ENCODE data around the gene STK33.
"Not testable (repeated sequence)": the region's sequence is repeated elsewhere in the genome, so short reads cannot be mapped to it uniquely, and the experiment has no call there.

The STK33 gene

GRCh38 chr11:8533332-8533731 lies 60.7 kb downstream of the STK33 start:
- DNase-seq = no peak

DNA sequence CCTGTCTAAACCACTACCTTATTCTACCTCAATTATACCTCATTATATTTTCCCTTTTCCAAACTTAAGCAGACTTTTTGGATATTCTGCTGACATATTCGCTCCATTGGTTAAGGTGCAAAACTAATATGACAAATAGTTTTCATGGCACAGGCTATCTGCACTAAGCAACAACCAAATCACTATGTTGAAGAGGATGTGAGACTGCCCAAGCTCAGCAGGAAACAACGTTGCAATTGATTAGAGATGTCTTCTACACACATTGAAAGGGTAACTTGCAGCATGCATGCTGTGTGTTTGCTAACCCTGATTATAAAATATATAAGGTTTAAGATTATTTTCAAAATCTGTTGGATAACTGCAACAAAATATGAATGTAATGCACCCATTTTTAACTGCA lies 61.6 kb downstream of the STK33 start:
- no peak for DNase-seq

DNA sequence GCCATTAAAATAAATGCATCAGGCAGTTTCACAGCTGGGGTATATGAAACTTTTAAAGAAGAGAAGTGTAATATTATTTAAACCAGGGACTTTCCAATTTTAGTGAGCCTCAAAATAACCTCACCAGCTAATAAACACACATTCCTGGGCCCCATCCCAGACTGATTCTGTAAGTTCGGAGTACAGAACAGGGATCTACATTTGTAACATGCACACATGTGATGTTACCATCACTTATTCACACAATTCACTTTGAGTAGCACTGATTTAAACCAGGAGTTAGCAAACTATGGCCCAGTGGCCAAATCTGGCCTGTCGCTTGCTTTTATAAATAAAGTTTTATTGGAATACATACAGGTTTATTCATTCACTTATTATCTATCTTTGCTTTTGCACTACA lies 62.0 kb downstream of the STK33 start:
- DNase-seq = no peak

DNA sequence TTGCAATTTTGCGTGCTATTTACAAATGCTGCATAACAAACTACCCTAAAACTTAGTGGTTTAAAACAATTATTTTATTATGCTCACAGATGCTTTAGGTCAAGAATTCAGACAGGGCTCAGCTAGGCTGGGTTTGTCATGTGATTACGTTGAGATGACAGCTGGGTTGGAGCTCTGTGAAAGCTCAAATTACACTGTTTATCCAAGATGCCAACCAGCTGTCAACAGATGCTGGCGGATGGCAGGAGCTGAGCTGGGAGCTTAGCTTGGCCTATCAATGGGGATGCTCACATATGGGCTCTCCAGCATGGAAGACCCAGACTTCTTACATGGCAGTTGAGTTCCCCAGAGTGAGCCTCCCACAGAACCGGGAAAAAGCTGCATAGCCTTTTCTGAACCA lies 62.7 kb downstream of the STK33 start:
- no peak for DNase-seq

- no peak for DNase-seq
Measured at GRCh38 chr11:8527939-8528338, 66.1 kb downstream of the STK33 start.

DNA sequence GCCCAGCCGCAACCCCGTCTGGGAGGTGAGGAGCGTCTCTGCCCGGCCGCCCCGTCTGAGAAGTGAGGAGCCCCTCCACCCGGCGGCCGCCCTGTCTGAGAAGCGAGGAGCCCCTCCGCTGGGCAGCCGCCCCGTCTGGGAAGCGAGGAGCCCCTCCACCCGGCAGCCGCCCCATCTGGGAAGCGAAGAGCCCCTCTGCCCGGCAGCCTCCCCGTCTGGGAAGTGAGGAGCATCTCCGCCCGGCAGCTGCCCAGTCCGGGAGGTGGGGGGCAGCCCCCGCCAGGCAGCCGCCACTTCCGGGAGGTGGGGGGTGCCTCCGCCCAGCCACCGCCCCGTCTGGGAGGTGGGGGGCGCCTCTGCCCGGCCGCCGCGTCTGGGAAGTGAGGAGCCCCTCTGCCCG lies 70.6 kb downstream of the STK33 start:
- no peak for DNase-seq

- DNase-seq = no peak
Measured at GRCh38 chr11:8512547-8512946, 81.5 kb downstream of the STK33 start.

DNA sequence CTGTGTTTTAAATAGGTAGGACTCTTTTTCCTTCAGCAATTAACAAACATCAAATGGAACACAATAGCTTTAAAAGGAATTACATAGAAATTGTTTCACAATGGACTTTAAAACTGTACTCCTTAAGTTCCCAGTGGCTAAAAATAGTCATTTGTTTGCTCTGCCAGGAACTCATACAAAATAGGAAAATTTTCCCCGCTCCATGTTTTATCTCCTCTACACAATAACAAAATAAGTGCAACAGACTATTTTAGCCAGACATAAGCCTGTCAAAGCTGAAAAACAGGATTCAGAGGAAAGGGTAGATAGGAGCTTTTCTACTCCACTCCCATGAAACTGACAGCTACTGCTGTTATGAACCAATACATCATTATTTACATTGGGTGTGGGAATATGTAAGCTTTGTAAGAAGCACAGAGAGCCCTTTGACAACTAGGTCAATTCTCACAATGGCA lies 90.1 kb downstream of the STK33 start:
- DNase-seq = no peak

DNA sequence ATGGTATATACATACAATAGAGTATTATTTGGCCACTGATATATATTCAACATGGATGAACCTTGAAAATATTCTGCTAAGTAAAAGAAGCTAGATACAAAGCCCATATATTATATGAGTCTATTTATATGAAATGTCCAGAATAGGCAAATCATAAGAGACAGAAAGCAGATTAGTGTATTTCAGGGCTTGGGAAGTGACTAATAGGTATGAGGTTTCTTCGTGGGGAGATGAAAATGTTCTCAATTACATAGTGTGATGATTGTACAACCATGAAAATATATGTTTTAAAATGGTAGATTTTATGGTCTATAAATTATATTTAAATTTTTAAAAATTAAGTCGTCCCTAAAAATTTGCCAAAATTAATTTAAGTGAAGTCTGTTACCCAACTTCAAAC lies 92.2 kb downstream of the STK33 start:
- no peak for DNase-seq

DNA sequence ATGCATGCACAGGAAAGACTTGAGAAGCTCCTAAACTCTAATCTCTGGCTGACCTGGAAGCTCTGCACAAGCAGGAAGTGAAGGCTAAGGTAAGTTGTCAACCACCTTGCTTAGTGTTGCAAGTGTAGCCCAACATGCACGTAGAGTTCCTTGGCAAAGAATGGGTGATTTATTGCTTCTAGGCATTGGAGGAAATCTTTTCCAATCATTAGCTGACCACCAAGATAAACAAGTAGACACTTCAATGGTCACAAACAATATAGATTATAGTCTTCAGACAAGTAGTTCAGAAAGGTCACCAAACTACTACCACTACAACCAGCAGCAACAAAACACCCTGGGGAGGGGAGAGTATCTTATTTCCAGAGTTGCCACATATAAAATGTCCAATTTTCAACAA lies 105.6 kb downstream of the STK33 start:
- no peak for DNase-seq

DNA sequence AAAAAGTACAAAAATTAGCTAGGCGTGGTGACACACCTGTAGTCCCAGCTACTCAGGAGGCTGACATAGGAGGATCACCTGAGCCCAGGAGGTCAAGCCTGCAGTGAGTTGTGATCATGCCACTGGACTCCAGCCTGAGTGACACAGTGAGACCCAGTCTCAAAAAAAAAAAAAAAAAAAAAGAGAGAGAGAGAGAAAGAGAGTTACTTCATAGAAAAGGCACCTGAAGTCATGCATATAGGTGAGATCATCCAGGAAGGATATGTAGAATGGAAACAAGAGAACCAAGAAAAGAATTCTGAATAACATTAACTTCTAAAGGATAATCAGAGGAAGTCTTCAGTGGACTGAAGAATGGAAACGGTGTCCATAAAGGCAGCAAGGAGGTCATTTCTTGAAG lies 106.8 kb downstream of the STK33 start:
- DNase-seq = no peak

GRCh38 chr11:8484251-8484650 lies 109.8 kb downstream of the STK33 start:
- no peak for DNase-seq

- no peak for DNase-seq
Measured at GRCh38 chr11:8480858-8481257, 113.2 kb downstream of the STK33 start.

DNA sequence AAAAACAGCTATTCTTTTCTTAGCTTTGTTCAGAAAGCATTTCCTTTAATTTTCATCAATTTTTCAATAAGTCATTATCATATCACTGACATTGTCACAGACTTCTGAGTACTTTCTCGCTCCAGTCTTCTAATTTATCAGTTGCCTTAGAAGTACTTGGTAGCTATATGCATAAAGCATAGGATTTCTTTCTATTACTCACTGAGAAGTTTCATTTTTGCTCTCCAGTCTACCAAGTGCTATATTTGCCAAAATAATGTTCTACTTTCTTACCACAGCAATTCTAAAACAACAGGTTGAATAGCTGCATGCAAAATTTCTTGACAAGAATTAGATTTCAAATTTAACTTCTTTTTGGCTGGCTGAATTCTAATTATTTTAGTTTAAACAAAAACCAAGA lies 116.3 kb downstream of the STK33 start:
- no peak for DNase-seq

GRCh38 chr11:8477151-8477550 lies 116.9 kb downstream of the STK33 start:
- DNase-seq = no peak

DNA sequence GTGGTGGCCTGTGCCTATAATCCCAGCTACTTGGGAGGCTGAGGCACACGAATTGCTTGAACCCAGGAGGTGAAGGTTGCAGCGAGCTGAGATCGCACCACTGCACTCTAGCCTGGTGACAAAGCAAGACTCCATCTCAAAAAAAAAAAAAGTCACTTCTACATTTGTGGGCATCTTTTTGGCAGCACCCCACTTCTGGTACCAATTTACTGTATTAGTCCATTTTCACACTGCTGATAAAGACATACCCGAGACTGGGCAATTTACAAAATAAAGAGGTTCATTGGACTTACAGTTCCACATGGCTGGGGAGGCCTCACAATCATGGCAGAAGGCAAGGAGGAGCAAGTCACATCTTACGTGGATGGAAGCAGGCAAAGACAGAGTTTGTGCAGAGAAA lies 126.2 kb downstream of the STK33 start:
- DNase-seq = not testable (repeated sequence)

- DNase-seq = not testable (repeated sequence)
Measured at GRCh38 chr11:8467356-8467755, 126.7 kb downstream of the STK33 start.

DNA sequence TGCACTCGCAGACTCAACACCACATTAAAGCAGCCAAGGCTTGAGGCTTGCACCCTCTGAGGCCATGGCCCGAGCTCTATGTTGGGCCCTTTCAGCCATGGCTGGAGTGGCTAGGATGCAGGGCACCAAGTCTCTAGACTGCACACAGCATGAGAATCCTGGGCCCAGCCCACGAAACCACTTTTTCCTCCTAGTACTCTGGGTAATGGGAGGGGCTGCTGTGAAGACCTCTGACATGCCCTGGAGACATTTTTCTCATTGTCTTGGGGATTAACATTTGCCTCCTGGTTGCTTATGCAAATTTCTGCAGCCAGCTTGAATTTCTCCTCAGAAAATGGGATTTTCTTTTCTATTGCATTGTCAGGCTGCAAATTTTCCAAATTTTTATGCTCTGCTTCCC lies 127.1 kb downstream of the STK33 start:
- DNase-seq = not testable (repeated sequence)

GRCh38 chr11:8459711-8460399 lies 134.2 kb downstream of the STK33 start:
- no peak for DNase-seq

- DNase-seq = no peak
Measured at GRCh38 chr11:8442301-8442700, 151.7 kb downstream of the STK33 start.

DNA sequence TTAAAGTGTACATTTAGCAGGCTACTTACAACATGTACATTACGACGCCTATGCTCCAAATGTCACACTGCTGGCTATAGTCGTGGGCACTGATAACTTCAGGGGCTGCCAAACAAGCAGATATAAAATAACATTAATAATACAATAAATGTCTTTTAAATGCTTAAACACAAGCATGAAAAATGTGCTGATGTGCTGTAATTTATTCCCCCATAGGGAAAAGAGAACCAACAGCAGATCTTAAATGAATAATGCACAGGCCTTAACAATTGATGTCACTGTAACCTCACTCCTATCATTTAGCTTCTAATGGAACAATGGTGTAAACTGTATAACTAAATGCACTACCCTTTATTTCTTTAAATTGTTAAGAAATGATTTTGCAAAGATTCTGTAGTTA lies 153.4 kb downstream of the STK33 start:
- no peak for DNase-seq

- no peak for DNase-seq
Measured at GRCh38 chr11:8429483-8429882, 164.5 kb downstream of the STK33 start.

GRCh38 chr11:8426076-8426475 lies 168.0 kb downstream of the STK33 start:
- DNase-seq = no peak

GRCh38 chr11:8415195-8415594 lies 178.8 kb downstream of the STK33 start:
- no peak for DNase-seq

- DNase-seq = no peak
Measured at GRCh38 chr11:8408151-8408941, 185.7 kb downstream of the STK33 start.

All from activated CD4-positive, alpha-beta T cell treated with anti-CD3 and anti-CD28 coated beads for 1 hour (primary cell).